ENCODE measurements around the gene IFI30. TPM values are rescaled to one million over a fixed set of nuclear protein-coding genes. Genes with fewer than 3 reads are reported as not detected.

Gene IFI30
- total RNA-seq, 3 donors from 2014 or later = 46.6 to 122 (median 49.4) TPM

DNA sequence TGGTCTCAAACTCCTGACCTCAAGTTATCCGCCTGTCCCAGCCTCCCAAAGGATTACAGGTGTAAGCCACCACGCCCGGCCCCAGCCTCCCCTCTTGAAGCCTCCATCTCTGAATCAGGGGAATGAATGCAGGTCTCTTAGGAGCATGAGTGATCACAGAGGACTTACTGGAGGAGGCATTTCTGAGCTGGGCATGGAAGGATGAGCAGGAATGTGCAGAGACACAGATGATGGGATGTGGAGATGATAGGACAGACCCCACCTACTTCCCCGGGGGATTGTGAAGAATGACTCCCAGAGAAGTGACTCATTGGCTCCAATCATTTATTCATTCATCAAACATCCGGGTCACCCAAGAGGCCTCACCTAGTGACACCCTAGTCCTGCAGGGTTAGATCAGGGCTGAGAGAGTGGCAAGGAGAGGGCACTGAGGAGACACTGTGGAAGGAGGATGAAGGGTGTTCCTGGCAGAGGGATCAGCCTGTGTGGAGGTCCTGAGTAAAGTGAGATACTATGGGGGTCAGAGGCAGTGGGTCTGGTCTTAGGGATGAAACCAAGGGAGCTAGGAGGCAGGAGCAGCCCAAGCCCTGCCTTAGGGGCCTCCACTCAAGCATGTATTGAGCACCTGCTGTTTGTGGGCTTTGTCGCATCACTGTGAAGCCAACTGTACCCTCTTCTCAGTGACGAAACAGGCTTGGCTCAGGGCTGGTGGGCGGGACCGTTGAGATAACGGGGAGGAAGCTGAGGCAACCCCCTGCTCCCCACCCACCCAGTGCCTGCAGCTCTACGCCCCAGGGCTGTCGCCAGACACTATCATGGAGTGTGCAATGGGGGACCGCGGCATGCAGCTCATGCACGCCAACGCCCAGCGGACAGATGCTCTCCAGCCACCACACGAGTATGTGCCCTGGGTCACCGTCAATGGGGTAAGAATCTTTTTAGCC, 3.0 kb downstream of the IFI30 start:
- peak in 1 of 3 donors; percentile 2 for DNase-seq
- TF ChIP-seq, protein P1, sequence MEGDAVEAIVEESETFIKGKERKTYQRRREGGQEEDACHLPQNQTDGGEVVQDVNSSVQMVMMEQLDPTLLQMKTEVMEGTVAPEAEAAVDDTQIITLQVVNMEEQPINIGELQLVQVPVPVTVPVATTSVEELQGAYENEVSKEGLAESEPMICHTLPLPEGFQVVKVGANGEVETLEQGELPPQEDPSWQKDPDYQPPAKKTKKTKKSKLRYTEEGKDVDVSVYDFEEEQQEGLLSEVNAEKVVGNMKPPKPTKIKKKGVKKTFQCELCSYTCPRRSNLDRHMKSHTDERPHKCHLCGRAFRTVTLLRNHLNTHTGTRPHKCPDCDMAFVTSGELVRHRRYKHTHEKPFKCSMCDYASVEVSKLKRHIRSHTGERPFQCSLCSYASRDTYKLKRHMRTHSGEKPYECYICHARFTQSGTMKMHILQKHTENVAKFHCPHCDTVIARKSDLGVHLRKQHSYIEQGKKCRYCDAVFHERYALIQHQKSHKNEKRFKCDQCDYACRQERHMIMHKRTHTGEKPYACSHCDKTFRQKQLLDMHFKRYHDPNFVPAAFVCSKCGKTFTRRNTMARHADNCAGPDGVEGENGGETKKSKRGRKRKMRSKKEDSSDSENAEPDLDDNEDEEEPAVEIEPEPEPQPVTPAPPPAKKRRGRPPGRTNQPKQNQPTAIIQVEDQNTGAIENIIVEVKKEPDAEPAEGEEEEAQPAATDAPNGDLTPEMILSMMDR (IDR thresholded peaks at IDR 0.05) = no peak
- no peak for ATAC-seq
- Histone ChIP-seq H3K4me3 (no peak overlapping the region), H3K36me3 (ENCODE audit: low read depth) (no peaks in the 10 kb centered on the region), H3K9me3 (no peaks in the 10 kb centered on the region), H3K4me1 (ENCODE audit: low read depth) (peaks cover 6% of the 10 kb centered on the region)
- intact Hi-C loops (cut with DNase I, micrococcal nuclease) = no loop called here

- H3K4me3 ChIP-seq = no peak overlapping the region
Measured at GRCh38 chr19:18179957-18180356, 6.3 kb downstream of the IFI30 start.

DNA sequence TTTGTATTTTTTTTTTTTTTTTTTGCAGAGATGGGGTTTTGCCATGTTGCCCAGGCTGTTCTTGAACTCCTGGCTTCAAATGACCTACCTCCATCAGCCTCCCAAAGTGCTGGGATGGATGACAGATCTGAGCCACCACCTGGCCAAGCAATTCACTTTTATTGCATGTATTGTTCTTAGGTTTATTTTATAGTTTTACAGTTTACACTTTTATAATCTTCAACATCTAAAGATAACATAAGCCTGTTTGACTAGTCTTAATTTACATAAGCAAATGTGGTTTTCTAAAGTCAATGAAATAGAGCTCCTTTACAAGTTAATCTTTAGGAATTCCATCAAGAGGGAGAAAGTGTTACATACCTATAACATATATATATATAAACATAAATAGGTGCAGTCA, 9.9 kb downstream of the IFI30 start:
- TF ChIP-seq, protein P1 (IDR thresholded peaks at IDR 0.05) = no peak
- H3K4me3 ChIP-seq = no peak overlapping the region
- peaks cover 6% of the 10 kb centered on the region for H3K4me1 ChIP-seq (ENCODE audit: low read depth)
- DNase-seq (peak in 1 of 3 donors; percentile 66), ATAC-seq (peak; percentile 93)
- H3K9me3 ChIP-seq = no peaks in the 10 kb centered on the region
- intact Hi-C loops (cut with DNase I, micrococcal nuclease) = no loop called here
- no peaks in the 10 kb centered on the region for H3K36me3 ChIP-seq (ENCODE audit: low read depth)

More at GRCh38 chr19:18179957-18180356, 6.3 kb downstream of the IFI30 start:
- intact Hi-C loops (cut with DNase I, micrococcal nuclease) = no loop called here
- ATAC-seq (no peak), DNase-seq (peak in 1 of 3 donors; percentile 1)
- no peaks in the 10 kb centered on the region for H3K9me3 ChIP-seq
- TF ChIP-seq, protein P1 (IDR thresholded peaks at IDR 0.05) = no peak
- H3K36me3 ChIP-seq (ENCODE audit: low read depth) = no peaks in the 10 kb centered on the region
- peaks cover 6% of the 10 kb centered on the region for H3K4me1 ChIP-seq (ENCODE audit: low read depth)

GRCh38 chr19:18185538-18185937, 11.9 kb downstream of the IFI30 start:
- intact Hi-C loops (cut with DNase I, micrococcal nuclease) = no loop called here
- ATAC-seq = no peak
- TF ChIP-seq, protein P1 (IDR thresholded peaks at IDR 0.05) = no peak

DNA sequence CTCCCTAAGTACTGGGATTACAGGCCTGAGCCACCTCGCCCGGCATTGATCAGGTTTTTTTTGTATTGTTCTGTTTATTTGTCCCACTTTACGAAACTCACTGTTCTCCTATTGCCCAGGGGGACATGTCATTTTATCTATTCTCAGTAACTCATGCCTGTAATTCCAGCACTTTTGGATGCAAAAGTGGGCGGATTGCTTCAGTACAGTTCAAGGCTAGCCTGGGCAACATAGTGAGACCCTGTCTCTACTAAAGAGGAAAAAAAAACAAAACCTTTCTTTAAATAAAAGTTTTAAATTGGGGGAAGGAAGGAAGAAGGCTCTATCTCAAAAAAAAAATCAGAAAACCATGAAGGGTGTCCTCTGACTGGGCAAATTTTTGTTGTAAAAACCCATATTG, 16.7 kb downstream of the IFI30 start:
- DNase-seq = no peak
- no peak for ATAC-seq
- intact Hi-C loops (cut with DNase I, micrococcal nuclease) = no loop called here
- Histone ChIP-seq H3K36me3 (ENCODE audit: low read depth) (no peaks in the 10 kb centered on the region), H3K4me3 (no peak overlapping the region), H3K9me3 (no peaks in the 10 kb centered on the region), H3K4me1 (ENCODE audit: low read depth) (peaks cover 20% of the 10 kb centered on the region)
- TF ChIP-seq, protein P1 (IDR thresholded peaks at IDR 0.05) = no peak

More at GRCh38 chr19:18185538-18185937, 11.9 kb downstream of the IFI30 start:
- Histone ChIP-seq H3K4me1 (ENCODE audit: low read depth) (peaks cover 6% of the 10 kb centered on the region), H3K4me3 (no peak overlapping the region), H3K36me3 (ENCODE audit: low read depth) (no peaks in the 10 kb centered on the region), H3K9me3 (no peaks in the 10 kb centered on the region)
- no peak for DNase-seq

Data from mucosa of descending colon (tissue), 3 donors.